ENCODE results near the gene RINT1.

RINT1 gene

DNA sequence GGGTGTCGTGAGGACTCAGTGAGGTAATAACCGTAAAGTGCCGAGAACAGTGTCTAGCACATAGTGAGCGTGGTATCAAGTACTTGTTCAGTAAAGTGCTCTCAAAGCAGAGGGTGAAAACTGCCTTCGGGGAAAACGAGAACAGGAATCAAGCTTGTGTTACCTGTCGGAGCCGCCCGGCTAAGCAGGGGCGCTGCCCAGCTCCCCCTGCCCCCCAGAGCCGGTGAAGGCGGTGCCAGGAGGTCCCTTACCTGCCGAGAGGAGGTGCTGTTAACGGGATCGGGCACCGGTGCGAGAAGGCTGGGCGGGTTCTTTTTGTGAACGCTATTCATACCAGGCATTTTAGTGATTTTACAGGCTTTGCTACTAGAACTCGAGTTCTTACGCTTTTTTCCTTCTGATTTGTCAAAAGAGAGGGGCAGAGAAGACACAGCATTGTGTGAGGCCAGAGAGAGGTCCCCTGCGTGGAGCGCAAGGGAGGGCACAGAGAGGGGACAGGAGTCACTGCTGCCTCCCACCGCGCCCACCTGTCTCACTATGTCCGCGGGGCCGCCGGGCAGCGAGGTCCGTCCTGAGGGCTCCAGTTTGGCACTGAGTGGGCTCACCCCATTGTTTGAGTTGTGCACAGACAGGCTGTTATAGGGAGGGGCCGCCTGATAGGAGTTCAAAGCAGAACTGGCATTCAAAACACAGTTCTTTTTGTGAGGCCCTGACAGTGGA lies 81.8 kb downstream of the RINT1 start:
- no peak for DNase-seq
- Histone ChIP-seq H3K27ac (ENCODE audit: insufficient read depth, low read length, poor library complexity, severe bottlenecking) (no peak overlapping the region), H3K36me3 (ENCODE audit: control insufficient read depth, insufficient read depth, low read length) (peaks cover 52% of the 10 kb centered on the region)

DNA sequence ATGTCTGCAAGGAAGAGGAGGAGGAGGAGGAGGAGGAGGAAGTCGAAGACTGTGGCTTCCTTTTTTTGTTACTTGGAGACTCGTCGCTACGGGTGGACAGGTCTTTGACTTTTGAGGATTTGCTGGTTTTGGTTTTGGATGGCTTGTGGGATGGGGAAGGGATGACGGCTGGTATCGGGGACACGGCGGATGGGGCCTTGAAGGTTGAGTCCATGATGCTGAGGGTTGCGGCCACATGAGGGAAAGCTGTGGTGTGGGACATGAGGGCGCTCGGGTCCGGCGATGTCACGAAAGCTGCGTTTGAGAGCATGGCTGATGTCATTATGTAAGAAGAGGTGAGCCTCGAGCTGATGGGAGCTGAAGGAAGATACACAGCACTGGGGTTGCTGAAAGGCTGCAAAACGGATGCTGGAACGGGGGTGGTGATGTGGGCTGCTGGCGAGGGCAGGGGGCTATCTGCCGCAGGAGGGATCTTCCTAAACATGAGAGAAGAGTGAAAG lies 82.4 kb downstream of the RINT1 start:
- H3K9me3 ChIP-seq (ENCODE audit: control insufficient read depth, low read length) = no peaks in the 10 kb centered on the region
- H3K27ac ChIP-seq (ENCODE audit: insufficient read depth, low read length, poor library complexity, severe bottlenecking) = no peak overlapping the region
- H3K27me3 ChIP-seq (replicated peaks; ENCODE audit: control insufficient read depth, insufficient read depth, low read length, poor library complexity, severe bottlenecking) = no peaks in the 10 kb centered on the region
- H3K36me3 ChIP-seq (ENCODE audit: control insufficient read depth, insufficient read depth, low read length) = peaks cover 52% of the 10 kb centered on the region
- DNase-seq = no peak
- H3K4me1 ChIP-seq (ENCODE audit: control insufficient read depth, insufficient read depth, low read length, poor library complexity, severe bottlenecking) = no peaks in the 10 kb centered on the region
- no peak overlapping the region for H3K4me3 ChIP-seq (ENCODE audit: insufficient read depth, low read depth, low read length, poor library complexity, severe bottlenecking)

More for the DNA sequence above, 81.8 kb downstream of the RINT1 start:
- no peak overlapping the region for H3K4me3 ChIP-seq (ENCODE audit: insufficient read depth, low read depth, low read length, poor library complexity, severe bottlenecking)
- no peaks in the 10 kb centered on the region for H3K27me3 ChIP-seq (replicated peaks; ENCODE audit: control insufficient read depth, insufficient read depth, low read length, poor library complexity, severe bottlenecking)
- H3K4me1 ChIP-seq (ENCODE audit: control insufficient read depth, insufficient read depth, low read length, poor library complexity, severe bottlenecking) = no peaks in the 10 kb centered on the region
- H3K9me3 ChIP-seq (ENCODE audit: control insufficient read depth, low read length) = no peaks in the 10 kb centered on the region

Data from effector memory CD4-positive, alpha-beta T cell (primary cell).